Calu3 (cell line): ENCODE measurements around the gene DIAPH2. TPM values are rescaled to one million over a fixed set of nuclear protein-coding genes. Genes with fewer than 3 reads are reported as not detected.

ENCODE experiments used
- BruUV-seq: library from RNA; stranded (reverse); fragments of 400-500 nt; replicated peaks from 2 replicates; lab custom pipeline; 2021; lab: Mats Ljungman, UMichigan
- CTCF ChIA-PET: fragments of 300-600 bp; sonication (Branson Sonifier 250); formaldehyde crosslinking; loops from one replicate; lab custom pipeline; 2022; ENCODE audit warnings: antibody characterized with exemption; lab: Charles Lee
- DNase-seq: peaks from one replicate; pipeline ENCODE4 v3.0.0; 2022
- H3K27ac Mint-ChIP-seq: one replicate; pipeline ENCODE4 v1.8.0; 2022; ENCODE audit warnings: mixed read lengths; ENCODE audit not compliant: unreplicated experiment
- H3K27me3 Mint-ChIP-seq: one replicate; pipeline ENCODE4 v1.8.0; 2022; ENCODE audit warnings: mixed read lengths; ENCODE audit not compliant: unreplicated experiment
- H3K36me3 Mint-ChIP-seq: one replicate; pipeline ENCODE4 v1.8.0; 2022; ENCODE audit warnings: mild to moderate bottlenecking, moderate library complexity, mixed read lengths; ENCODE audit not compliant: insufficient read depth, unreplicated experiment
- H3K4me1 Mint-ChIP-seq: one replicate; pipeline ENCODE4 v1.8.0; 2022; ENCODE audit warnings: mild to moderate bottlenecking, low read depth, mixed read lengths; ENCODE audit not compliant: unreplicated experiment
- H3K4me3 Mint-ChIP-seq: one replicate; pipeline ENCODE4 v1.8.0; 2022; ENCODE audit warnings: mild to moderate bottlenecking, low read depth, moderate library complexity, mixed read lengths; ENCODE audit not compliant: unreplicated experiment
- H3K9me3 Mint-ChIP-seq: one replicate; pipeline ENCODE4 v1.8.0; 2022; ENCODE audit warnings: low read depth, mixed read lengths; ENCODE audit not compliant: unreplicated experiment
- CTCF ChIP-seq: fragments of 200-600 bp; IDR thresholded peaks from one replicate; pipeline ENCODE4 v1.8.0; 2022; ENCODE audit warnings: antibody characterized with exemption; ENCODE audit not compliant: unreplicated experiment
- intact Hi-C: fragments of 100-400 bp; cut with micrococcal nuclease; formaldehyde crosslinking; loops from one replicate; pipeline ENCODE4 v1.10.0; 2022; ENCODE audit not compliant: unreplicated experiment
- total RNA-seq: library from RNA; stranded (reverse); gene quantifications from 2 replicates; pipeline ENCODE4 v1.2.3, GENCODE V29; 2022

DIAPH2 gene
- total RNA-seq, 1 experiment from 2014 or later, result 24.2 TPM

GRCh38 chrX:97070346-97070745 is 385.7 kb downstream of the DIAPH2 start:
- DNase-seq, result no peak
- no peaks in the 10 kb centered on the region for H3K27me3 Mint-ChIP-seq
- no peak for TF ChIP-seq CTCF
- CTCF ChIA-PET, result no interaction called here
- no TSS peak for BruUV-seq
- no peak overlapping the region for H3K27ac Mint-ChIP-seq
- intact Hi-C loops, result no loop called here
- H3K4me3 Mint-ChIP-seq, result no peak overlapping the region
- no peaks in the 10 kb centered on the region for H3K9me3 Mint-ChIP-seq
- no peaks in the 10 kb centered on the region for H3K4me1 Mint-ChIP-seq
- no peaks in the 10 kb centered on the region for H3K36me3 Mint-ChIP-seq

GRCh38 chrX:97074400-97074799 is 389.8 kb downstream of the DIAPH2 start:
- no peak for DNase-seq
- H3K4me1 Mint-ChIP-seq, result no peaks in the 10 kb centered on the region

GRCh38 chrX:97089116-97089515 is 404.5 kb downstream of the DIAPH2 start:
- TF ChIP-seq CTCF, result no peak
- H3K9me3 Mint-ChIP-seq, result no peaks in the 10 kb centered on the region
- H3K36me3 Mint-ChIP-seq, result no peaks in the 10 kb centered on the region
- no TSS peak for BruUV-seq
- intact Hi-C loops, result no loop called here
- H3K4me3 Mint-ChIP-seq, result no peak overlapping the region
- CTCF ChIA-PET, result no interaction called here
- no peak overlapping the region for H3K27ac Mint-ChIP-seq
- no peak for DNase-seq
- H3K27me3 Mint-ChIP-seq, result no peaks in the 10 kb centered on the region
- H3K4me1 Mint-ChIP-seq, result no peaks in the 10 kb centered on the region

More at GRCh38 chrX:97074400-97074799, 389.8 kb downstream of the DIAPH2 start:
- no peaks in the 10 kb centered on the region for H3K9me3 Mint-ChIP-seq
- H3K27me3 Mint-ChIP-seq, result no peaks in the 10 kb centered on the region
- no peak for TF ChIP-seq CTCF
- intact Hi-C loops, result no loop called here
- no peaks in the 10 kb centered on the region for H3K36me3 Mint-ChIP-seq
- no peak overlapping the region for H3K27ac Mint-ChIP-seq
- CTCF ChIA-PET, result no interaction called here
- no TSS peak for BruUV-seq
- no peak overlapping the region for H3K4me3 Mint-ChIP-seq

GRCh38 chrX:97096385-97096784 is 411.7 kb downstream of the DIAPH2 start:
- H3K9me3 Mint-ChIP-seq, result no peaks in the 10 kb centered on the region
- no TSS peak for BruUV-seq
- CTCF ChIA-PET, result no interaction called here
- no peak overlapping the region for H3K4me3 Mint-ChIP-seq
- no peak for DNase-seq
- H3K27me3 Mint-ChIP-seq, result no peaks in the 10 kb centered on the region
- no peak for TF ChIP-seq CTCF
- intact Hi-C loops, result no loop called here
- H3K36me3 Mint-ChIP-seq, result no peaks in the 10 kb centered on the region
- no peak overlapping the region for H3K27ac Mint-ChIP-seq
- H3K4me1 Mint-ChIP-seq, result no peaks in the 10 kb centered on the region
